Suppressor macrophage treated with lipopolysaccharide for 4 hours (primary cell): Measurements from ENCODE around the gene BMX.

ENCODE experiments used
- DNase-seq: peaks from one replicate; pipeline ENCODE4 v3.0.0-alpha.2; 2020

BMX gene

GRCh38 chrX:15500497-15500966 lies at the start of gene BMX:
Gene BMX, plus strand, starts transcription at chrX:15500807. Its CDS starts 7,547 bp downstream, at chrX:15508354.
- no peak for DNase-seq

GRCh38 chrX:15451913-15452312 lies 48.7 kb upstream of the BMX start:
- DNase-seq, result no peak

GRCh38 chrX:15464704-15465103 lies 35.9 kb upstream of the BMX start:
- no peak for DNase-seq

- DNase-seq, result no peak
Measured at GRCh38 chrX:15465347-15465746, 35.3 kb upstream of the BMX start.

GRCh38 chrX:15465896-15466651 lies 34.5 kb upstream of the BMX start:
- DNase-seq, result no peak

GRCh38 chrX:15468036-15468435 lies 32.6 kb upstream of the BMX start:
- peak; percentile 50 for DNase-seq

- DNase-seq, result no peak
Measured at GRCh38 chrX:15469613-15470012, 31.0 kb upstream of the BMX start.

GRCh38 chrX:15471028-15471427 lies 29.6 kb upstream of the BMX start:
- peak; percentile 71 for DNase-seq

- no peak for DNase-seq
Measured at GRCh38 chrX:15472531-15472930, 28.1 kb upstream of the BMX start.

GRCh38 chrX:15474028-15474427 lies 26.6 kb upstream of the BMX start:
- DNase-seq, result no peak

- no peak for DNase-seq
Measured at GRCh38 chrX:15475021-15475420, 25.6 kb upstream of the BMX start.

GRCh38 chrX:15475486-15475885 lies 25.1 kb upstream of the BMX start:
- DNase-seq, result no peak

- no peak for DNase-seq
Measured at GRCh38 chrX:15483891-15484290, 16.7 kb upstream of the BMX start.

- no peak for DNase-seq
Measured at GRCh38 chrX:15492469-15492868, 8.1 kb upstream of the BMX start.

- peak; percentile 81 for DNase-seq
Measured at GRCh38 chrX:15493118-15493962, 7.3 kb upstream of the BMX start, which contains the start of gene PIR. Gene PIR, minus strand, starts transcription at chrX:15493333. Its CDS starts 2,076 bp downstream, at chrX:15491257.

- DNase-seq, result no peak
Measured at GRCh38 chrX:15495801-15496200, 4.8 kb upstream of the BMX start.

- DNase-seq, result no peak
Measured at GRCh38 chrX:15496824-15497223, 3.8 kb upstream of the BMX start.

GRCh38 chrX:15497865-15498264 lies 2.7 kb upstream of the BMX start:
- peak; percentile 56 for DNase-seq

GRCh38 chrX:15498741-15499140 lies 1.9 kb upstream of the BMX start:
- DNase-seq, result no peak

- DNase-seq, result no peak
Measured at GRCh38 chrX:15499976-15500375, 631 bp upstream of the BMX start.

- no peak for DNase-seq
Measured at GRCh38 chrX:15501506-15501905, 899 bp downstream of the BMX start.

GRCh38 chrX:15504661-15505060 lies 4.1 kb downstream of the BMX start:
- no peak for DNase-seq

GRCh38 chrX:15505101-15505500 lies 4.5 kb downstream of the BMX start:
- DNase-seq, result no peak

- DNase-seq, result no peak
Measured at GRCh38 chrX:15507005-15507404, 6.4 kb downstream of the BMX start.
